Epithelial cell of esophagus (primary cell): ENCODE results near the gene SLC22A17.

Experiments
- DNase-seq: peaks from one replicate; pipeline ENCODE4 v3.0.0; 2010; ENCODE audit warnings: low read depth
- H3K4me3 ChIP-seq: 2 replicates; pipeline ENCODE4 v1.5.1; 2011; ENCODE audit warnings: mild to moderate bottlenecking, low read length, control low read depth
- TF ChIP-seq, protein P1 (sequence below): IDR thresholded peaks from 2 replicates; pipeline ENCODE4 v1.5.1; 2011; ENCODE audit warnings: low read depth, mild to moderate bottlenecking, low read length, control low read depth, inconsistent platforms; ENCODE audit not compliant: insufficient read depth; ENCODE audit errors: missing control alignments

Gene SLC22A17

DNA sequence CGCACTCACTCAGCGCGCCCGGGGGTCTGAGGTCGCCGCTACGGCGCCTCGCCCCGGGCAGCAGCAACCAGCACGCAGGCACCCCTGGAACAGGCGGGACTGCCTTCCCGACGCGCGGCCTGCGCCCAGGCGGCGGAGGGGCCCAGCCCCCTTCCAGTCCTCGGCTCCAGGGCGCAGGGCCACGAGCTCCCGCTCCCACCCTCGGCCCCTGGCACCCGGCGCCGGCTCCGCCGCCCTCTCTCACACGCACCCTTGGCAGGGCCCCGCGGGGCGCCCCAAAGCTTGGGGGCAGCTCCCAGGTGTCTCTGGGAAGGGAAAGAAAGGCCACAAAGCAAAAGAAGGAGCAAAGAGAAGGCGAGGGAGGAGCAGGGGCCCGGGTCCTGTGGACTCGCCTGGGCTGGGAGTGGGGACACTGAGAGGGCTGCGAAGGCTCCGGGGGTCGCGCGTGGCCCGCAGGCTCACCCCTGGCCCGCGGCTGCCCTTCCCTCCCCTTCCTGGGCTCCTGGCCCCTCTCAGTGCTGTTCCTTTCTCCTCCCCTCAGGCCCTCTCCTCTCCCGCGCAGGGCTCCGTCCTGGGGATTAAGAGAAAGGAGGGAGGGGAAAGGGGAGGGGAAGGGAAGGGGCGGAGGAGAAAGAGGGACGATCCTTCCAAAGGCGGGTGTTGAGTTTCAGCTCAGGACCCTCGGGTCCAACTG lies 13.2 kb upstream of the SLC22A17 start:
- peak overlapping the region; percentile 66 for H3K4me3 ChIP-seq
- TF ChIP-seq, protein P1, sequence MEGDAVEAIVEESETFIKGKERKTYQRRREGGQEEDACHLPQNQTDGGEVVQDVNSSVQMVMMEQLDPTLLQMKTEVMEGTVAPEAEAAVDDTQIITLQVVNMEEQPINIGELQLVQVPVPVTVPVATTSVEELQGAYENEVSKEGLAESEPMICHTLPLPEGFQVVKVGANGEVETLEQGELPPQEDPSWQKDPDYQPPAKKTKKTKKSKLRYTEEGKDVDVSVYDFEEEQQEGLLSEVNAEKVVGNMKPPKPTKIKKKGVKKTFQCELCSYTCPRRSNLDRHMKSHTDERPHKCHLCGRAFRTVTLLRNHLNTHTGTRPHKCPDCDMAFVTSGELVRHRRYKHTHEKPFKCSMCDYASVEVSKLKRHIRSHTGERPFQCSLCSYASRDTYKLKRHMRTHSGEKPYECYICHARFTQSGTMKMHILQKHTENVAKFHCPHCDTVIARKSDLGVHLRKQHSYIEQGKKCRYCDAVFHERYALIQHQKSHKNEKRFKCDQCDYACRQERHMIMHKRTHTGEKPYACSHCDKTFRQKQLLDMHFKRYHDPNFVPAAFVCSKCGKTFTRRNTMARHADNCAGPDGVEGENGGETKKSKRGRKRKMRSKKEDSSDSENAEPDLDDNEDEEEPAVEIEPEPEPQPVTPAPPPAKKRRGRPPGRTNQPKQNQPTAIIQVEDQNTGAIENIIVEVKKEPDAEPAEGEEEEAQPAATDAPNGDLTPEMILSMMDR, result no peak
- DNase-seq, result peak; percentile 73

DNA sequence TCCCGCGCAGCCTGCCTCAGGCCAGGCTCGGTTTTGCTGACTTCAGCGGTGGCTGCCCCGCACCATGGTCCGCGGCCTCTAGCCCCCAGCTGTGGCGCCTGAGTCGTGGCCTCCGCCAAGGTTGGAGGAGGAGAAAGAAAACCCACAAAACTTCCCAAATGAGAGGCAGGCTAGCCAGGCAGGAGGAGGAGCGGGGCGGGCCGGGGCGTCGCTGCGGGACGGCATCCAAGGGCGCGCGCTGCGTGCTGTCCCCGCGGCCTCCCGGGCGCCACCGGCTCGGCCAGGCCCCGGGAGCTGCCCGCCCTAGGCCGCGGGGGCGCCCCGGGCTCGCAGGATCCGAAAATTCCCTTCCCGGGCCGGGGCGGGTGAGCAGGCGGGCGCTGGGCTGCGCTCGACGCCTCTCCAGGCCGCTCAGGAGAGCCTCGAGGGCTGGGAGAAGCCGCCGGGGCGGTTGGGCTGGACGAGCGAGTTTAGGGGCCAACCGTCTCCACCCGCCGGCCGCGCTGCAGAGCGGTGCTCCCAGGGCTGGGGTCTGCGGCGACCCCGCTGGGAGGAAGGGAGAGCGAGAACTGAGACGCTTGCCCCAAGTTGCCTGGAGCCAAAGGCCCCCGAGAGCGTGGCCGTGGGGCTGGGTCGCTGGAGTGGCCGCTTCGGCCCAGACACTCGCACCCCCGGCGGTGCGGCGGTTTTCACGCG lies 12.5 kb upstream of the SLC22A17 start, which contains the start of gene EFS:
EFS (minus strand) TSS at position 137 of the 696 bp plus-strand sequence. CDS start 147 bp downstream, outside the sequence.
- peak within 1 kb of the TSS; percentile 66 for H3K4me3 ChIP-seq
- TF ChIP-seq, protein P1, result no peak
- peak; percentile 75 for DNase-seq

DNA sequence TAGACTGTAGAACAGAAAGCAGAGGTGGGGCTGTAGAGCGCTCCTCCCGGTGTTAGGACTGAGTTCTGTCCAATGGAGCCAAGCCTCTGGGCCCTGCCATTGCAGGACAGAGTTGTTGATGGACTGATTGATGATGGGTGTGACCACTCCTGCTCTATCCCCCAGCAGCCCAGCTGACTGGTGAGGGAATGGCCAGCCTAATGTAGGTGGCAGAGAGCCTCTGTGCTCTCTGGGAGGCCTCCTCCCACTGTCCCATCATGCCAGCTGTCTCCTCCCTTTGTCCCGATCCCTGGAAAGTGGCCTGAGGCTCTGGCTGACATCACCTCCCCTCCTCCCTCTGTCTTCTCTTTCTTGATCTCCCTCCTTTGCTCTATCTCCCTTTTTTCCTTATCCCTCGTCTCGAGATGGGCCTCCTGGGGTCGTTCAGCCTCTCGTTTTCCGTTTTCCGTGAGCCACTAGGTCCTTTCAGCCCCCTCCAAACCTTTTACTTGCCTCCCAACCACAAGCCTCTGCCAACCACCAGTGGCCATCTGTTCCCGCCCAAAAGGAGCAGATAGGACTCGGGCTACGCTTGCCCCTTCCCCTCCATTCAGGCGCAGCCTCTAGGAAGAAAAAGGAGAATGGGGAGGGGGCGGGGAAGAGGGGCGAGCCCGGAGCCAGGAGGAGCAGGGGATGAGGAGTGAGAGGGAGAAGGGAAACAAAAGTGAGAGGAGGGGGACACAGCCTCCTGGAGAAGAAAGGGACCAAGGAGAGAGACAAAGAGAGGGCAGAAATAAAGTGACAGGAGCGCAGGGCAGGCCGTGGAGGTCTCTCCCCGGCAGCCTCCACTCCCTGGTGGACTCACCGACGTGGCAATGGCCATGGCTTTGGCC lies 11.7 kb upstream of the SLC22A17 start:
- TF ChIP-seq, protein P1, result no peak
- H3K4me3 ChIP-seq, result peak overlapping the region; percentile 66
- peak; percentile 24 for DNase-seq

DNA sequence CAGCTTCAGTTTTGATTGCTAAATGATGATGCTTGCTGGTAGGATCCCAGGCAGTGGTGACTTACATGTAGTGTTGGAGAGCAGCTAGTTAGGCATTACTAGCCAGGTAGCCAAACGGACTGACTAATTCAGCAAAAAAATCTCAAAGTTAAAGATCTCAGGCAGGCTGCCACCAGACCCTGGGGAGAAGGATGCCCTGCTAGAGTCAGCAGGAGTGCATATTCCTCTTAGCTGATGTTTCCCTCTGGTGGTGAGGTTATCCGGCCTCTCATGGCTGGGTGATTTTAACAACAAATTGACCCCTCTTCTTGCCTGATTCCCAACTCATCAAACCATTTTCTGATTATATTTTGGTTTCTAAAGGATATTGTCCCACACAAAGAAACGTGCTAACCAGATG lies 9.5 kb upstream of the SLC22A17 start:
- H3K4me3 ChIP-seq, result no peak overlapping the region
- no peak for DNase-seq
- TF ChIP-seq, protein P1, result no peak

DNA sequence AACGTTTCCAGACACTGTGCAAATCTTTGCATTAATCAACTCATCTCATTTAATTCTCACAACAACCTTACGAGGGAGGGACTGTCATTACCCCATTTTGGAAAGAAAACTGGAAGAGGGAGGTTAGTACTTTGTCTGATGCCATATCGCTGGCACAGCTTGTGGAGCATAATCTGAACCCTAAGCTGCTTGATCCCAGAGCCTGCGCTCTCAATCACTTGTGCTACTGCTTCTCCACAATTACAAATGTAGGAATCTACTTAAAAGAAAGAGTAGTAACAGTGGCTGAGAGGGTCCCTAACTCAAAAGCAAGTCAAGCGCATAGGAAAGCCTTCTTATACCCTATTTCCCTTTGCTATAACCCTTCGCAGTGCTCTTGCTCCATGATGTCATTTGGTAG lies 9.1 kb upstream of the SLC22A17 start:
- TF ChIP-seq, protein P1, result no peak

DNA sequence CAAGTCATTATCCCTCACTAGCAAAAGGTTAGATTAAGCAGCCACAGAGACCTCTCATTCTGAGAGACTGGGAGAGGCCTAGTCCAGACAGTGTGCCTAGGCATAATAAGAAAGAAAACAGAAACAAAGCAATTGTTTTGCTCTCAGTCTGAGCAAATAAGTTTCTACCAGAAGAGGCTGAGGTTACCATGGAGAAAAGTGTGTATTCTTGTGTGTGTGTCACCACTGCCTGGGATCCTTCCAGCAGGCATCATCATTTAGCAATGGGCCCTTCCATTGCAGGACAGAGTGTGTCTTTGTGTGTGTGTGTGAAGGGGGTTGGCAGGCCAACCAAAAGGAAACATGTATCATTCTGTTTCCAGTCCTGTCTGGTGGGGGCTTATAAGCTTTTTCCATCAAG lies 8.6 kb upstream of the SLC22A17 start:
- no peak overlapping the region for H3K4me3 ChIP-seq
- no peak for DNase-seq
- TF ChIP-seq, protein P1, result no peak

More for the DNA sequence above, 9.1 kb upstream of the SLC22A17 start:
- H3K4me3 ChIP-seq, result no peak overlapping the region
- no peak for DNase-seq
